OCI-LY1 (cell line): ENCODE measurements around the gene ATP8A2.

Source experiments
- H2AFZ ChIP-seq: fragments of 200-600 bp; sonication (generic), shearing (Covaris generic); 2 replicates; pipeline ENCODE4 v1.6.0; 2014; ENCODE audit warnings: antibody characterized with exemption, mild to moderate bottlenecking, low read length
- H3F3A ChIP-seq: fragments of 200-600 bp; sonication (generic), shearing (Covaris generic); 2 replicates; pipeline ENCODE4 v1.6.0; 2014; ENCODE audit warnings: mild to moderate bottlenecking, antibody characterized with exemption, low read length, moderate library complexity; ENCODE audit not compliant: insufficient read depth
- H3K27ac ChIP-seq: fragments of 200-600 bp; sonication (generic); 2 replicates; pipeline ENCODE4 v1.5.1; 2014; ENCODE audit warnings: low read length, mixed run types, mild to moderate bottlenecking, low read depth; ENCODE audit not compliant: poor library complexity, severe bottlenecking
- H3K27me3 ChIP-seq: fragments of 200-600 bp; sonication (generic); 2 replicates; pipeline ENCODE4 v1.6.0; 2014; ENCODE audit warnings: antibody characterized with exemption, mild to moderate bottlenecking, low read length, moderate library complexity; ENCODE audit not compliant: insufficient read depth
- H3K36me3 ChIP-seq: fragments of 200-600 bp; sonication (generic); 2 replicates; pipeline ENCODE4 v1.6.1; 2014; ENCODE audit warnings: mild to moderate bottlenecking, antibody characterized with exemption, low read length, moderate library complexity, mixed read lengths; ENCODE audit not compliant: insufficient read depth
- H3K4me1 ChIP-seq: fragments of 200-600 bp; sonication (generic); 2 replicates; pipeline ENCODE4 v1.5.1; 2014; ENCODE audit warnings: mild to moderate bottlenecking, low read length, moderate library complexity; ENCODE audit not compliant: insufficient read depth, severe bottlenecking
- H3K4me2 ChIP-seq: fragments of 200-600 bp; sonication (generic), shearing (Covaris generic); 2 replicates; pipeline ENCODE4 v1.6.1; 2014; ENCODE audit warnings: low read length
- H3K4me3 ChIP-seq: fragments of 200-600 bp; sonication (generic); 2 replicates; pipeline ENCODE4 v1.5.1; 2014; ENCODE audit warnings: low read length, low read depth, mild to moderate bottlenecking, mixed read lengths; ENCODE audit not compliant: poor library complexity, severe bottlenecking
- H3K79me2 ChIP-seq: fragments of 200-600 bp; shearing (Covaris generic); 2 replicates; pipeline ENCODE4 v1.6.1; 2016; ENCODE audit warnings: mixed run types, low read length, mixed read lengths; ENCODE audit not compliant: insufficient read depth
- H3K9ac ChIP-seq: fragments of 200-600 bp; sonication (generic), shearing (Covaris generic); 2 replicates; pipeline ENCODE4 v1.6.1; 2014; ENCODE audit warnings: mild to moderate bottlenecking, low read length, mixed read lengths
- H3K9me2 ChIP-seq: fragments of 200-600 bp; sonication (generic), shearing (Covaris generic); 2 replicates; pipeline ENCODE4 v1.6.1; 2014; ENCODE audit warnings: low read depth, mild to moderate bottlenecking, low read length, mixed read lengths
- H3K9me3 ChIP-seq: fragments of 200-600 bp; shearing (Covaris generic); 2 replicates; pipeline ENCODE4 v1.6.1; 2014; ENCODE audit warnings: low read length, mixed read lengths
- H4K20me1 ChIP-seq: fragments of 200-600 bp; sonication (generic), shearing (Covaris generic); 2 replicates; pipeline ENCODE4 v1.6.0; 2016; ENCODE audit warnings: mild to moderate bottlenecking, low read length; ENCODE audit not compliant: insufficient read depth
- CTCF ChIP-seq: fragments of 200-600 bp; sonication (generic), shearing (Covaris generic); IDR thresholded peaks from 2 replicates; pipeline ENCODE4 v1.5.1; 2017; ENCODE audit warnings: mild to moderate bottlenecking, antibody characterized with exemption, low read length, moderate library complexity, mixed read lengths
- EZH2 ChIP-seq: fragments of 200-600 bp; sonication (generic), shearing (Covaris generic); IDR thresholded peaks from 2 replicates; pipeline ENCODE4 v1.8.0; 2017; ENCODE audit warnings: borderline replicate concordance, mixed run types, mild to moderate bottlenecking, antibody characterized with exemption, low read length, moderate library complexity, mixed read lengths

The ATP8A2 gene

GRCh38 chr13:25490236-25490635, 118.5 kb downstream of the ATP8A2 start:
- no peak overlapping the region for H3K9ac ChIP-seq
- H3K27me3 ChIP-seq, result no peaks in the 10 kb centered on the region
- H2AFZ ChIP-seq, result no peak overlapping the region
- H3K79me2 ChIP-seq, result no peaks in the 10 kb centered on the region
- H3K36me3 ChIP-seq, result no peaks in the 10 kb centered on the region
- no peaks in the 10 kb centered on the region for H3K4me1 ChIP-seq
- no peaks in the 10 kb centered on the region for H3K9me2 ChIP-seq
- H3K9me3 ChIP-seq, result no peaks in the 10 kb centered on the region
- TF ChIP-seq CTCF (no peak), EZH2 (no peak)
- no peaks in the 10 kb centered on the region for H3F3A ChIP-seq
- H3K27ac ChIP-seq, result no peak overlapping the region
- H3K4me2 ChIP-seq, result no peak overlapping the region
- H4K20me1 ChIP-seq, result no peaks in the 10 kb centered on the region
- H3K4me3 ChIP-seq, result no peak overlapping the region

GRCh38 chr13:25493931-25494640, 122.3 kb downstream of the ATP8A2 start:
- Histone ChIP-seq H3K36me3 (no peaks in the 10 kb centered on the region), H3K4me3 (no peak overlapping the region), H4K20me1 (no peaks in the 10 kb centered on the region), H3K27me3 (no peaks in the 10 kb centered on the region), H3K4me2 (no peak overlapping the region), H3K9me3 (no peaks in the 10 kb centered on the region), H3K79me2 (no peaks in the 10 kb centered on the region), H3K4me1 (no peaks in the 10 kb centered on the region), H3K27ac (no peak overlapping the region), H3F3A (no peaks in the 10 kb centered on the region), H3K9ac (no peak overlapping the region), H3K9me2 (no peaks in the 10 kb centered on the region), H2AFZ (no peak overlapping the region)
- TF ChIP-seq CTCF, result no peak
- no peak for TF ChIP-seq EZH2

DNA sequence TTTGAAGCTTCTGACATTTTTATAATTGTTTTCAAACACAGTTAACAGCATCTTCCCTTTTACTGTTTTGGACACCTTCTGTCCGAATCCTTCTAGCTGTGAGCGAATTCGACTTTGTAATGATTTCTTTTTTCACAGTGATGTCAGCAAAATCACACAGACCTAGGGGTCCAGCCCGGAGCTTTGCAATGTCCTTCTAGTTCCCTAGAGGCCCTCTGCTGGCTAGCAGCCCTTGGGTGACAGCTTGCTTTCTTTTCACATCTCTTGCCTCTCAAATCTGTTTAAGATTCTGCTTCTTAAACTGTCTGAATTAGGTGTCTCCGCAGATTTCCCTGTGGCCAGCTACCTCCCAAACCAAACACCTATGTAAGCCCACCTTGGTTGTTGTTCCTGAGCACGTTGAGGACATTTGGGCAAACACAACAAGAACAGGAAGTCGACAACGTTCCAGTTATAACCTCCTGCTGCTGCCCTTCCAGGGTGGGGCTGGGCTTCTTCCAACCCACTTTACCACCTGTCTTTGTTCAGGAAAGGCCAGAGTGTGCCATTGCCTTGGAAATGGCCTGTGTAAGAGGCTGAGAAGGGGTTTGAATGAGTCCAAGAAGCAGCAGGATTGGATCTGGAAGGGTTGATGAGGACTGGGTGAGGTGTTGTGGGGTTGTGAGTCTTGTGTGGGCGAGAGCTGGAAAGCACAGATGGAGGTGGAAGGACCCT, 123.1 kb downstream of the ATP8A2 start:
- Histone ChIP-seq H4K20me1 (no peaks in the 10 kb centered on the region), H3K9me3 (no peaks in the 10 kb centered on the region), H2AFZ (no peak overlapping the region), H3K27ac (no peak overlapping the region), H3K79me2 (no peaks in the 10 kb centered on the region), H3K9me2 (no peaks in the 10 kb centered on the region), H3K36me3 (no peaks in the 10 kb centered on the region), H3K9ac (no peak overlapping the region), H3K4me1 (no peaks in the 10 kb centered on the region), H3K4me3 (no peak overlapping the region), H3K4me2 (no peak overlapping the region), H3F3A (no peaks in the 10 kb centered on the region), H3K27me3 (no peaks in the 10 kb centered on the region)
- TF ChIP-seq EZH2 (no peak), CTCF (no peak)
